Osteoblast (primary cell): ENCODE results near the gene TMEM186. TPM values are rescaled to one million over a fixed set of nuclear protein-coding genes. Genes with fewer than 3 reads are reported as not detected.
"Not testable (repeated sequence)": the region's sequence is repeated elsewhere in the genome, so short reads cannot be mapped to it uniquely, and the experiment has no call there.

Source experiments
- DNase-seq: peaks from one replicate; pipeline ENCODE4 v3.0.0; 2011; ENCODE audit warnings: low spot score, mixed read lengths; ENCODE audit not compliant: insufficient read length; ENCODE audit errors: missing footprints
- H2AFZ ChIP-seq: 2 replicates; pipeline ENCODE4 v1.6.0; 2011; ENCODE audit warnings: mild to moderate bottlenecking, low read length
- H3K27ac ChIP-seq: 2 replicates; pipeline ENCODE4 v1.5.1; 2011; ENCODE audit warnings: mild to moderate bottlenecking, low read depth, low read length, moderate library complexity
- H3K27me3 ChIP-seq: 2 replicates; pipeline ENCODE4 v1.6.0; 2012; ENCODE audit warnings: mild to moderate bottlenecking, control low read depth, inconsistent platforms, low read length, moderate library complexity; ENCODE audit not compliant: insufficient read depth
- H3K36me3 ChIP-seq: 2 replicates; pipeline ENCODE4 v1.5.1; 2011; ENCODE audit warnings: mild to moderate bottlenecking, low read length, control low read depth, moderate library complexity; ENCODE audit not compliant: insufficient read depth
- H3K4me1 ChIP-seq: 2 replicates; pipeline ENCODE4 v1.5.1; 2011; ENCODE audit warnings: mild to moderate bottlenecking, low read length, control low read depth, moderate library complexity; ENCODE audit not compliant: insufficient read depth
- H3K4me2 ChIP-seq: 2 replicates; pipeline ENCODE4 v1.6.0; 2011; ENCODE audit warnings: mild to moderate bottlenecking, low read length; ENCODE audit not compliant: insufficient read depth
- H3K4me3 ChIP-seq: fragments of 200-600 bp; sonication (generic); 3 replicates; pipeline ENCODE4 v1.5.1; 2012; ENCODE audit warnings: mild to moderate bottlenecking, low read length, inconsistent platforms; ENCODE audit not compliant: insufficient read depth
- H3K79me2 ChIP-seq: 2 replicates; pipeline ENCODE4 v1.6.0; 2012; ENCODE audit warnings: mild to moderate bottlenecking, low read length, control low read depth, inconsistent platforms; ENCODE audit not compliant: insufficient read depth
- H3K9me3 ChIP-seq: 2 replicates; pipeline ENCODE4 v1.5.1; 2011; ENCODE audit warnings: low read depth, low read length, control low read depth
- H4K20me1 ChIP-seq: 2 replicates; pipeline ENCODE4 v1.6.0; 2012; ENCODE audit warnings: mild to moderate bottlenecking, low read length, control low read depth; ENCODE audit not compliant: insufficient read depth
- CTCF ChIP-seq: IDR thresholded peaks from 2 replicates; pipeline ENCODE4 v1.5.1; 2011; ENCODE audit warnings: mild to moderate bottlenecking, low read depth, low read length, moderate library complexity; ENCODE audit errors: extremely low read depth
- total RNA-seq: library from RNA; depleted of rRNA; stranded (reverse); fragments of >200 nt; gene quantifications from 2 replicates; pipeline ENCODE4 v1.2.3, GENCODE V29; 2012

TMEM186 gene
- total RNA-seq, 1 donor = 4.0 TPM

GRCh38 chr16:8752706-8753105, 44.7 kb downstream of the TMEM186 start:
- no peak for TF ChIP-seq CTCF
- Histone ChIP-seq H2AFZ (no peak overlapping the region), H4K20me1 (no peaks in the 10 kb centered on the region), H3K27me3 (no peaks in the 10 kb centered on the region), H3K36me3 (no peaks in the 10 kb centered on the region), H3K4me1 (peaks cover 9% of the 10 kb centered on the region), H3K4me3 (no peak overlapping the region), H3K27ac (no peak overlapping the region), H3K79me2 (no peaks in the 10 kb centered on the region), H3K4me2 (no peak overlapping the region), H3K9me3 (no peaks in the 10 kb centered on the region)
- no peak for DNase-seq

DNA sequence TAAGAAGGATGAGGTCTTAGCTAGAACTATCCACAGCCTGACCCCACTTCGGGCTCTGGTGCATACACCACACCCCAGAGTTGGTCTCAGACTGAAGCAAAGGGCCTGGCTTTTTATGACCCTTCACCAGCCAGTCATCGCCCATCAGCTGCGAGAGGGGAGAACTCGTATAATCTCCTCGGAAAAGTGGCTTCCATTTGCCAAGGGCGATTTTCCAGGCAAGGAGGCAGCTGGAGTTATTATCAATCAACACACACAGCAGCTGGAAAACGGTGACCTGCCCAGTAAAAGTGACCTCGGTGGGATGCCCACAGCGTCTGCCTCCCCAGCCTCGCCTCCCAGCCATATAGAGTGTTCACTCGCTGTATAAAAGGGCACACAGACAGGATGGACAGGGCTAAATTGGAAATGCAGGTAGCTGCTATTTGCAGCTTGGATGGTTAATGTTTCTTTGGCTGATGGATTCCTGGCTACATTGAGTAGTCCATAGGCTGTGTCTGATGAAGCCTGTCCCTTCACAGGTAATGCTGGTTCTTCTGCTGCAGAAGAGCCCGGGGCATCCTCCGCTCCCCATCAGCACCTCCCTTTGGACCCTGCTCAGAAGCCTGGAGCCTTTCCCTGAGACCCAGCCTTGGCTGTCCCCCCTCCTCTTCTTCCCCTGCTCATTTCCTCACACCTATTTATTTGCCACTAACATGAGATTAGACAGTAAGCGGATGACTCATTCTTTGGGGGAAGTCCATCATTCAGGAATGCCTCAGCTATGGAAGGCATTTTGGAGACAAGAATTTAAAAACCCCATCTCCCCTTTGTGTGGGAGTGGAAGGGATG, 45.7 kb downstream of the TMEM186 start:
- peak; percentile 53 for DNase-seq
- Histone ChIP-seq H3K27ac (no peak overlapping the region), H3K4me2 (peak overlapping the region; percentile 40), H3K27me3 (no peaks in the 10 kb centered on the region), H4K20me1 (no peaks in the 10 kb centered on the region), H3K36me3 (no peaks in the 10 kb centered on the region), H3K79me2 (no peaks in the 10 kb centered on the region), H3K9me3 (no peaks in the 10 kb centered on the region), H2AFZ (no peak overlapping the region), H3K4me3 (no peak overlapping the region), H3K4me1 (peaks cover 9% of the 10 kb centered on the region)
- TF ChIP-seq CTCF = no peak

- not testable (repeated sequence) for H3K27me3 ChIP-seq, H3K27ac ChIP-seq, DNase-seq, H4K20me1 ChIP-seq, H3K4me1 ChIP-seq, H3K36me3 ChIP-seq, H3K9me3 ChIP-seq, H3K4me3 ChIP-seq, H2AFZ ChIP-seq, H3K79me2 ChIP-seq, H3K4me2 ChIP-seq
Measured at GRCh38 chr16:8748944-8749343, 48.5 kb downstream of the TMEM186 start.

Other genes starting within 250 kb of the TMEM186 start
- gene TMEM114, start 207.1 kb downstream of the TMEM186 start, total RNA-seq = not detected in 2 replicates
- 24.5 and 46.0 TPM in 2 replicates for gene METTL22, start 175.9 kb downstream of the TMEM186 start, total RNA-seq
- gene ABAT, start 123.0 kb downstream of the TMEM186 start, total RNA-seq = 5.9 and 6.5 TPM in 2 replicates
- gene PMM2, start 200 bp upstream of the TMEM186 start, total RNA-seq = 39.5 and 42.7 TPM in 2 replicates
- gene CARHSP1, start 71.4 kb upstream of the TMEM186 start, total RNA-seq = 92.6 and 107 TPM in 2 replicates
- gene LITAFD, start 84.7 kb upstream of the TMEM186 start, total RNA-seq = not detected in 2 replicates
- gene USP7, start 166.3 kb upstream of the TMEM186 start, total RNA-seq = 46.0 and 51.4 TPM in 2 replicates